Measurements from ENCODE around the gene GRIK5. TPM values are rescaled to one million over a fixed set of nuclear protein-coding genes. Genes with fewer than 3 reads are reported as not detected.

GRIK5 gene
- total and polyA plus RNA-seq, 2 of the 8 experiments (the other 6 are each of a cell fraction or from before 2014, with no cell fraction given) = 17.8 to 42.9 TPM

DNA sequence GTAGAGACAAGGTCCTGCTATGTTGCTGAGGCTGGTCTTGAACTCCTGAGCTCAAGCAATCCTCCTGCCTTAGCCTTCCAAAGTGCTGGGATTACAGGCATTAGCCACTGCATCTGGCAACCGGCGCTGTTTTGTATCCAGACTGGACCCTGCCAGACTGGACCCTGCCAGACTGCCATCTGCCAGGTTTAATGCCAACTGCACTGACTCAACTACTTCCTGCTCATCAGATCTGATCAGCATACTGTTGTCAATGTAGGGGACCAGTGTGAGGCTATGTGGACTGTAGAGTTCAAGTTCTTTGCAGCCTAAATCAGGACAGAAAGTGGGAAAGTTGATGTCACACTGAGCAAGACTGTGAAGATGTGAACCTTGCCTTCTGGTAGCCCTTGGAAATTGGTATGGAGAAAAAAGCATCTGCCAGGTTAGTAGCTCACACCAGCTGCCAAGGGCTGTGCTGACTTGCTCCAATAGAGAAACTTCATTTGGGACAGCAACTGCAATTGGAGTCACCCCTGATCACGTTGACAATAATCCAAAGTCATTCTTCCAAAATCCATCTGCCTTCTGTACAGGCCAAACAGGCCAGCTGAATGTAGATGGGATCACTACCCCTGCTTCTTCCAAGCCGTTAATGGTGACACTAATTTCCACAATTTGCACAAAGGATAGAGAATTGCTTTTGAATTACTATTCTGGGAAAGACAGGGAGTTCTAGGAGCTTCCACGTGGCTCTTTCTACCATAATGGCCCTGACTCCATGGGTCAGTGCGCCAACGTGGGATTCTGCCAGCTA is 39.2 kb downstream of the GRIK5 start (continued):
- TF ChIP-seq BRCA1 (IDR thresholded peaks at IDR 0.05; ENCODE audit: low read depth, low read length) = no peak
- TF ChIP-seq JUND (IDR thresholded peaks at IDR 0.05; ENCODE audit: low read length) = no peak
- no peak for TF ChIP-seq JUN (IDR thresholded peaks at IDR 0.05; ENCODE audit: low read depth, low read length)
- TF ChIP-seq SAP30 (IDR thresholded peaks at IDR 0.05; ENCODE audit: insufficient read depth, insufficient replicate concordance, low read length) = no peak
